GM21737 (cell line): ENCODE data around the gene POU2AF1.
"Not testable (repeated sequence)": the region's sequence is repeated elsewhere in the genome, so short reads cannot be mapped to it uniquely, and the experiment has no call there.

ENCODE experiments used
- ATAC-seq: cut with Tn5 transposase; IDR thresholded peaks from one replicate; pipeline ENCODE4 v1.9.1; 2021; ENCODE audit warnings: mild to moderate bottlenecking, moderate library complexity; ENCODE audit not compliant: unreplicated experiment

The POU2AF1 gene

DNA sequence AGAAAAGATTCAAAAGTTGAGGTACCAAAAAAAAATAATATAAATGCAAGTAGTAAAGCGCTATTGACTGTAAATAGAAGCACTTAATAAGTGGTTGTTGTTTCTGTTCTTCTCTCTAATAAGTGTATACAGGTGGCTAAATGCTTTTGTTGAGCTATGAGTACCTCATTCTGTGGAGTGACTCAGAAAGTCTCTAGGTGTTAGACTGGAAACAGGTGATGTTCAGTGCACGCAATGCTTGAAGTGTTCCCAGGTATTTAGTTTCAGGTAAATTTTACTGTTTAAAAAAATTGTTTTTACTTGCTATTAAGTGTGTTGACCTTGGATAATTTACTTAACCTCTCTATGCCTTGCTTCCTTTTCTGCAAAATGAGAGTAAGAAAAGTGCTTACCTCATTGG is 56.5 kb downstream of the POU2AF1 start:
- no peak for ATAC-seq

DNA sequence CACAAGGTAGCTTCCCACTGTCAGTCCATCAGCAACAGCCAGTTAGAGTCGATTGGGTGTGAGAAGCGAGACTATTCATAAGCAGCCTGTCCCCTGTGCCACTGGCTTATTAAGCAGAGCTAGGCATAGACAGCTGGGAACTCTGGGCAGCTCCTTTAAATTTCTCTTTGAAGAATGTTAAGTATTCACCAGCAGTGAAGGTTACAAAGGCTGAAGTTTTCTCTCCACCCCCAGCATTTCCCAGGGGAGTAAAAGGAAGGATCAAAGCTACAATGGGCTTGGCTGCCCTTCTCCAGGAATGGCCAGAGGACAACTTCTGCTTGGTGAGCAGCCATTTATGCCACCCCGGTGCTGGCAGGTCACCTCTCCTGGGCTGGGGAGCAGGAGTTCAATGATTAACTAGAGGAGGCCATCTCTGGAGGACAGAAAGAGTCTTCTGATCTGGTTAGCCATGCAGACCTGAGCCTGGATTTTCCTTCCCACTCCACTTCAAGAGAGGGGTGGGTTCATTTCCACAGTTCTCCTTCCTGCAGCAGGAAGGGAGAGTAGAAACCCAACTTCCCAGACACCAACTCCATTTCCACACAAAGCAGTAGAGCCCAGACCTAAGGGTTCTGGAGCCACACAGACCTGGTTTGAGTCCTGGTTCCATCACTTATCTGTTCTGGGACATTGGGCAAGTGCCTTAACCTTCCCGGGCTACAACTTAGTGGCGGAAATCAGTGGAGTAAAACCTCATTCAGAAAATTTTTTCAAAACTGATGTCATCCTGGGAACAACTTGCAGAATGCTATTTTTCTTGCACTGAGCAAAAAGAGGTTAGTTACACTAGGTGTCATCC is 58.1 kb downstream of the POU2AF1 start:
- no peak for ATAC-seq

DNA sequence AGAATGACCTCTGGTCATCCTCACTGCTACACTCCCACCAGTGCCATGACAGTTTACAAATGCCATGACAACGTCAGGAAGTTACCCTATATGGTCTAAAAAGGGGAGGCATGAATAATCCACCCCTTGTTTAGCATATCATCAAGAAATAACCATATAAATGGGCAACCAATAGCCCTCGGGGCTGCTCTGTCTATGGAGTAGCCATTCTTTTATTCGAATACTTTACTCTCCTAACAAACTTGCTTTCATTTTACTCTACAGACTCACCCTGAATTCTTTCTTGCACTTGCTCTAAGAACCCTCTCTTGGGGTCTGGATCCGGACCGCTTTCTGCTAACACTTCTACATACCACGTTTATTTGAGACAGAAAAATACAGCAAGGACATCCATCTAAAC is 58.9 kb downstream of the POU2AF1 start:
- ATAC-seq, result not testable (repeated sequence)

DNA sequence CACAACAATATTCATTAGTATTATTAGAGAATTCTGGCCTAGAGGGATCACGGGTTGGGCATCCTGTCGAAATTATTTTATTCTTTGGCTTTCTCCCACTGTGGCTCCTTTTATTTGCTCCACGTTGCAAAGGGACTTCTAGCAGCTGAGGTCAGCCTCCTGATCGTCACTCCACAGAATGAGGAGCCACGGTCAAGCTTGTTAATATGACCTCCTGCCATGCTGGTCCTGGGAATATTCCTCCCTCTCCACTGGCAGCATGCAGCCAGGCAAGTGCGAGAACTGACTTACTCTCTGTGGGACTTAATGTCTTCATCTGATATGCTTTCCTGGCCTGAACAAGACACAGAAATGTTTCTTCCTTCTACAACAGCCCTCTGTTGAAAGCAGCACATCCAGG is 59.8 kb downstream of the POU2AF1 start:
- ATAC-seq, result no peak

DNA sequence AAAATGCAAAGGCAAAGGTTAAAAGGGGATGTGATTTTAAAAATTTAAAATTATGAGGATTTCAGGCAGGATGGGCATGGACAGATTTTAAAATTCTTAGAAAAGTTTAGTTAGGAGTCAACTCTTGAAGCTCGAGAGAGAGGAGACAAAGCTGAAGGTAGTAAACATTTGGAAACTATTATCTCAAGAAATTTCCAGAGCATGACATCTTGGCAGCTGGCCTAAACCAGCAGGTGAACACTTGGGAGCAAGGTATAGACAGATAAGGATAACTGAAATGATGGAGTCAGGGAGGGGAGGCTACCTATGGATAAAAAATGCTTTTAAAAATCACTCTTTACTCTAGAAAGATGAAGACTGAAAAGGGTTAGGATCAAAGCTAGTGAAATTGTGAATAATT is 67.0 kb downstream of the POU2AF1 start:
- ATAC-seq, result no peak

DNA sequence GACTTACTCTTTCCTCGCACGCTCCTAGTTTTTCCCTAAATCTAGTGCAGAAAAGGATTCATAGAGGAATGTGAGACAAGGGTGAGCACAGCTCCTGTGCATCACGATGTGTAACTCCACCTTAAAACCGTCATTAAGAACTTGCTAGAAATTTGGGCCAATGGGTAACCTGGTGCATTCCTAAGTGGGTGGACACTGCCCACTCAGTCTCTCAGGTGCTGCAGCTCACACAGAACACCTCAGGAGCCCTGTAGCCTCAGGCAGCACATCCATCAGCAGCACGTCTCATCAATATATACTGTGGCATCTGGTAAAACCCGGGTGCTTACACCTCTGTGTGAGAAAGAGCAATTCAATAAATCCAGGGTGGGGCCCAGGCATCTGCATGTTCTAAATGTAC is 68.4 kb downstream of the POU2AF1 start:
- no peak for ATAC-seq

DNA sequence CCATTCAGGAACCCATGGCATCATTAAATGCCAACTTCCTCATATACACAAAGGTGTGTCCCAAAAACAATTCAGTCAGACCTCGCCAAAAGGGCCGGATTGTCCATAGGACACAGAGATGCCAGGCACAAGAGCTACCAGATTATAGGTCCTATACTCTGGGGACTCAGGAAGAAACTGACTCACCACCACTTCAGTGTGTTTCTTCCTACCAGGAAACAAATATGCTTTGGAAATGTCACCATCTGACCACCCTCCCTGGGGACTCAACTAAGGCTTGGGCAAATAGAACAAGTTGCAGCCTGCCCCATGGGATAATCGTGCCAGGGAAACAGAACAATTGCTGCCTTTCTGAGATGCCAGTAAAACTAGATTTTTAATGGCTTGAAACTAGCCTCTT is 69.0 kb downstream of the POU2AF1 start:
- no peak for ATAC-seq

DNA sequence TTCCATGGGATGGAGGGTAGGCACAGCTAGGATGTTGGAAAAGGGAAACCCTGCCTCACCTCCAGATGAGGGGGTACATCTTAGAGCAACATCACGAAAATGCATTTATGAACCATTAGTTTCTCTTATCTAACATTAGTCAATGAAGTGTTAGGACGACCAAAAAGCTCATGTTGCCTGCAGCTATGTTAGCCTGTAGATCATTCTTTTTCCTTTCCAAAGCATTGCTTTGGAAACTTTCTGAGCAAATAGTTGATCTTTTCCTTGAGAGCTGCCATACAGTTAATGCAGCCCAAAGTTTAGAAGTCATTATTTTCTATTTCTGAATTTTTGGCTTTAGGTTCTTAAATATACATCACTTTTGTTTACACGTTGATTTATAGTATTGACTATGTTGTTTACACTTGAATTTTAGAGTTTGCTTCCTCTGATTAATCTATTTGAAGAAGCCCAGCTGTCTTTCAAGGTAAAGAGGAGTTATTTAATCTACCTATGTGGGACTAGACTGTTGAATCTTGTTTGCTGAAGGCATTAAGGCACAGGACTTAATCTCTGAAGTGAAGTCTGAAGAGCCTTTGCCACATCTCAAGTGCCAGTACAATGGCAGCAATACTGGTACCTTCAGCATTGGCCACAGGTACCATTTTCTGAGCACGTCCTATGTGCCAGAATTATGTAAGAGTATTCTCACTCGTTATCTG is 69.7 kb downstream of the POU2AF1 start:
- ATAC-seq, result no peak

DNA sequence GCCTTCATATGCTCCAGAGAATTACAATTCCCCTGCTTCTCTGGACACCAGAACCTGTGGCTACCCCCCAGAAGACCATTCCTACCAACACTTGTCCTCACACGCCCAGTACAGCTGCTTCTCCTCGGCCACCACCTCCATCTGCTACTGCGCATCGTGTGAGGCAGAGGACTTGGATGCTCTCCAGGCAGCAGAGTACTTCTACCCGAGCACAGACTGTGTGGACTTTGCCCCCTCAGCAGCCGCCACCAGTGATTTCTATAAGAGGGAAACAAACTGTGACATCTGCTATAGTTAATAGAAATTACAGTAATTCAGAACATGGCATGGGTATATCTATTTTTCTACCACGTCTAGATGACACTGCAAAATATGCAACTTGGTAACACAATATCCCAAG is 70.9 kb downstream of the POU2AF1 start:
- no peak for ATAC-seq

DNA sequence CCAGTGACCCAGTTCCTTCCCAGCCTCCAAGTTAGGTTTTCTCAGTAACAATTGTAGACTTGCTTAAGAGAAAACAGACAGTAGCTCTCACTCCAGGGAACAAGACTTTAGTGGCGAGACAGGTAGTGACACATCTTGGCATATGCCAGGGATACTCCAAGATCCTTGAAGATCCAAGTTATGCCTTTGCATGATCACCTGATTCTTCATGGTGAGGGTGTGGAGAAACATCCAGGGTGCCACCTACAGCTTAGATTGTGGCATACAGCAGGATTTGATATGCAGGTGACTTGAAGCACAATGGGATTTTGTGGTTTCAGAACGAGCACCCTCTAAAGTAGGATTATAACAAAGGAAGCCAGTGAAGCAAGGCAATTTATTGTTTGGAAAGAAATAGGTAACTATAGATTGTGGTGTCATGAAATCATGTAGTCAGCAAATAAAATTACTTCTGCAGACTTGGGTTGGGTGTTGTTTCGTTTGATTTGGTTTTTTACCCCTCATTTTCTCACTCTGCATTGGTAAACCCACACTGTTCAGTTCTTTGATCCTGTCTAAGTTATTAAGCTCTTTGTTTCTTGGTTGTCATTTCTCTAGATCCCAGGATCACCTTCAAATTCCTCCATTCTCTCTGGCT is 71.5 kb downstream of the POU2AF1 start:
- no peak for ATAC-seq

DNA sequence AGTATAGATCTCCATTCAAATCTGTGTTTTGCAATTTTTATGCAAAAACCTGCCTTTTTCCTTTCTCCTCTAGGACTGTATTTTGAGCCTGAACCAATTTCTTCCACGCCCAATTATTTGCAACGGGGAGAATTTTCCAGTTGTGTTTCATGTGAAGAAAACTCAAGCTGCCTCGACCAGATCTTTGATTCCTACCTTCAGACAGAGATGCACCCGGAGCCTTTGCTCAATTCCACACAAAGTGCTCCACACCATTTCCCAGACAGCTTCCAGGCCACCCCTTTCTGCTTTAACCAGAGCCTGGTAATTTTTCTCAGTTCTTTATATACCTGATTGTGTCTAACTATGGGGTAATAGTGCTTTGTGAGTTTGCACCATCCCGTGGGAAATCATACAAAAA is 72.8 kb downstream of the POU2AF1 start:
- no peak for ATAC-seq

DNA sequence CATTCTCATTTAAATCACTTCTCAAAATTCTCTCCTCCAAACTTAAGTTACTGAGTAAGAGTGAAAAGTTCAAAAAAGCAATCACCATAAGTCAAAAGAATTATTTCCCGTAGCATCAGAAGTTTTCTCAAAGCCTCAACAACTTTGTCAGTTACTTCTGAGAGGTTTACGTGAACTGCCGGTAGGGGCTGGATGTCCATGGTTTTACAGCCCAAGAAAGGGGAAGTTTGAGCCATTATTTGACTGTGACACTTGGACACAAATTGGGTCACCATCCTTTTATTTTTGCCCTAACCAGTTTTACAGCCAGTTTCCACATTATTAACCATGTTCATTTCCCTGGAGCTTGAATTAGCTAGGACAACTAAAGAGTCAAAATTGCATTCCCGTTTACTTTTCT is 73.2 kb downstream of the POU2AF1 start:
- ATAC-seq, result no peak

DNA sequence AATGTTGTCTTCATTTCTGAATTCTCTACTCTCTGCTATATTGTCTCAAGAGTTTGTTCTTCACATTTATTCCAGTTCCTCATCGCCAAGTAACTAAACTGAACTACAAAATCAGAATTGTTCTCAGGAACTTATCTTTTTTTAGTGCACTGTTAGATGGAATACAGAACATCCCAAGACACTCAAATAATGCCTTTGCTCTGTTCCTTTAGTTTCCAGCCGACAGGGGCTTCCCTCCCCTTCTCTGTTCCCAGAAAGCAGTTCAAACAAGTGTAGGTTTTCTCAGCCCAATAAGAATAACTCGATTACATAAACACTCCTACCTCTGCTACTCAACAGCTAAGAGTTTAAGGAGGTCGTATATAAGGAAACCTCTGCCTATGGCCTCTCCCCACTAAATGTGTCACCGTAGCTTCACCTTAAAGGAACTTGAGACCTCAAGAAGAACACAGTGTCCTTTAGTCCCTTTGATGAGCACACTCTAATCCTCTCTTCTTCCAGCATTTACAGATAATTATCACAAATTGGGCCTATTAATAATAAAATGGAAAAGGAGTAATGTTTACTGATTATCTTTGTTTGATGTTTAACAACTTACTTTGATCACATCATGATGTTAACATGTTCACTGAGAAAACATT is 73.8 kb downstream of the POU2AF1 start:
- ATAC-seq, result no peak

DNA sequence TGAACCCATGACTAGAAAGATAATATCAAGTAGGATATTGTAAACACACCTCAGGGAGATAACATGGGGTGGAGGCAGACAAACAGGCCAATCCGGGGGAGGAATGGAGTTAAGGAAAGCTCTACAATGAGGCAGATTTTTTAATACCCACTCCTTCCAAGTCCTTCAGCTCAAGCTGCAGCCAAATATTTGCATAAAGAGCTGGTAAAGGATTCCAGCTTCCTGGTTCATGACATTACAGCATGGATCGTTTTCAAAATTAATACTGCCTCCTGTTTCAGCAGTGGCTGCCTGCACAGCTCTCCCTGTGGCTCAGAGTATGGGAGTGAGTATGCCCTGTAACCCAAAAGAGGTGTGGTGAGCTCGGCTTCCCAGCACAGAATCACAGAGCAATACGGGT is 75.6 kb downstream of the POU2AF1 start:
- ATAC-seq, result no peak

DNA sequence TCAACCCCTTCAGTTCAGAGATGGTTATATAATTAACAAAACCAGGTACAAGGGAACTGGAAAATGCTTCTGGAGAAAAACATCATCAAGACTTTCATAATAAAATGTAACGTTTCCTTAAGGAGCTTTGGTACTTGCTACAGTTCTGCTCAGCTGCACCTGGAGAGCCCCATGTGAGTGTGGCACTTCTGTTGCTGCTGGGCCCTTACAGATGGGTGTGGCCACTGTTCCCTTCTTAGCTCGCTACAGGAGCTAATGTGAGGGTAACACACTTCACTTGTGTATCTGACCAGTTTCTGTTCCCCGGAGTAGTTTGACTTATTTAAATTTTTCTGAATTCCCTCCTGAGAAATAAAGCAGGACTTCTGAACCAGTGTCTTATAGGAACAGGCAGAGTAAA is 76.8 kb downstream of the POU2AF1 start:
- ATAC-seq, result no peak
